OCI-LY7 (cell line): ENCODE results near the gene PPP2R3A.

ENCODE experiments used
- EZH2phosphoT487 ChIP-seq: fragments of 200-600 bp; sonication (generic); IDR thresholded peaks from 2 replicates; pipeline ENCODE4 v1.6.1; 2018; ENCODE audit warnings: low read depth, borderline replicate concordance, mild to moderate bottlenecking, mixed run types, antibody characterized with exemption, low read length, moderate library complexity, mixed read lengths
- TF ChIP-seq, protein P1 (sequence below): fragments of 200-600 bp; sonication (generic); conservative IDR thresholded peaks from 2 replicates; pipeline ENCODE4 v1.5.1; 2014; ENCODE audit warnings: mild to moderate bottlenecking, antibody characterized with exemption, low read length, moderate library complexity, mixed read lengths

DNA sequence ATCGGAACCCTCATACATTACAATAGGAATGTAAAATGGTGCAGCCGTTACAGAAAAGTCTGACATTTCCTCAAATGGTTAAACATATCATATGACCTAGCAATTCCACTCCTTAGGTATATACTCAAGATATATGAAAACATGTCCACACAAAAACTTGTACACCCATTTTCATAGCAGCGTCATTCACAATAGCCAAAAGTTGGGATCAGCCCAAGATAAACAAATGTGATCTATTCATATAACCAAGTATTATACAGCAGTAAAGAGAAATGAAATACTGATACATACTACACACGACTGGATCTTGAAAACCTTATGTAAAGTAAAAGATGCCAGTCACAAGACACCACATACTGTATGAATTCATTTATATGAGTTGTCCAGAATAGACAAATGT, 128.2 kb downstream of the PPP2R3A start:
- TF ChIP-seq, protein P1, sequence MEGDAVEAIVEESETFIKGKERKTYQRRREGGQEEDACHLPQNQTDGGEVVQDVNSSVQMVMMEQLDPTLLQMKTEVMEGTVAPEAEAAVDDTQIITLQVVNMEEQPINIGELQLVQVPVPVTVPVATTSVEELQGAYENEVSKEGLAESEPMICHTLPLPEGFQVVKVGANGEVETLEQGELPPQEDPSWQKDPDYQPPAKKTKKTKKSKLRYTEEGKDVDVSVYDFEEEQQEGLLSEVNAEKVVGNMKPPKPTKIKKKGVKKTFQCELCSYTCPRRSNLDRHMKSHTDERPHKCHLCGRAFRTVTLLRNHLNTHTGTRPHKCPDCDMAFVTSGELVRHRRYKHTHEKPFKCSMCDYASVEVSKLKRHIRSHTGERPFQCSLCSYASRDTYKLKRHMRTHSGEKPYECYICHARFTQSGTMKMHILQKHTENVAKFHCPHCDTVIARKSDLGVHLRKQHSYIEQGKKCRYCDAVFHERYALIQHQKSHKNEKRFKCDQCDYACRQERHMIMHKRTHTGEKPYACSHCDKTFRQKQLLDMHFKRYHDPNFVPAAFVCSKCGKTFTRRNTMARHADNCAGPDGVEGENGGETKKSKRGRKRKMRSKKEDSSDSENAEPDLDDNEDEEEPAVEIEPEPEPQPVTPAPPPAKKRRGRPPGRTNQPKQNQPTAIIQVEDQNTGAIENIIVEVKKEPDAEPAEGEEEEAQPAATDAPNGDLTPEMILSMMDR = no peak
- no peak for TF ChIP-seq EZH2phosphoT487
